B cell (primary cell): Measurements from ENCODE around the gene CALHM3. TPM values are rescaled to one million over a fixed set of nuclear protein-coding genes. Genes with fewer than 3 reads are reported as not detected.
A peak's percentile ranks its signal among the peaks of the same experiment; 100 is the strongest.

Source experiments
- ATAC-seq: fragments of 200-7000 bp; cut with Tn5 transposase; one replicate; pipeline ENCODE4 v1.10.0; 2021; ENCODE audit warnings: low read depth, mild to moderate bottlenecking, moderate number of reproducible peaks, moderate library complexity
- CTCF ChIA-PET: fragments of 350-600 bp; sonication (Branson Sonifier 250); formaldehyde crosslinking; loops from one replicate; lab custom pipeline; 2021; ENCODE audit warnings: antibody characterized with exemption, inconsistent platforms; lab: Charles Lee
- POLR2A ChIA-PET: fragments of 350-600 bp; sonication (Branson Sonifier 250); formaldehyde crosslinking; loops from one replicate; lab custom pipeline; 2021; ENCODE audit warnings: antibody characterized with exemption; lab: Charles Lee
- DNase-seq: peaks from one replicate; pipeline ENCODE4 v3.0.0; 2013
- H2AFZ ChIP-seq: 2 replicates; pipeline ENCODE4 v1.6.1; 2012; ENCODE audit warnings: mild to moderate bottlenecking, low read depth, low read length; ENCODE audit not compliant: insufficient read depth, poor library complexity, severe bottlenecking
- H3K27ac ChIP-seq, 2 donors: 1 replicate in 1 of 2; 2 replicates in 1 of 2; pipeline ENCODE4 v1.5.1; 2012 to 2013; ENCODE audit warnings: low read length in 2 of 2, mild to moderate bottlenecking in 2 of 2, moderate library complexity in 1 of 2
- H3K27me3 ChIP-seq, 4 experiments: fragments of 200-600 bp in 1 of 4; sonication (generic) in 1 of 4; replicated peaks in 1 of 4; 1 replicate in 2 of 4; 2 replicates in 2 of 4; pipeline versions ENCODE4 v1.6.1 to v1.7.0; 2013 to 2016; ENCODE audit warnings: low read length in 3 of 4, mild to moderate bottlenecking in 2 of 4, mixed read lengths in 1 of 4, moderate library complexity in 1 of 4; ENCODE audit not compliant: insufficient read depth in 4 of 4, control insufficient read depth in 3 of 4; ENCODE audit errors: control extremely low read depth in 1 of 4
- H3K36me3 ChIP-seq, 2 experiments: replicated peaks in 1 of 2; 1 replicate in 1 of 2; 2 replicates in 1 of 2; pipeline versions ENCODE4 v1.6.1 to v1.7.1; 2013; ENCODE audit warnings: low read length in 1 of 2; ENCODE audit not compliant: insufficient read depth in 2 of 2, control insufficient read depth in 1 of 2; ENCODE audit errors: control extremely low read depth in 1 of 2, extremely low read depth in 1 of 2
- H3K4me1 ChIP-seq, 2 donors: fragments of 200-600 bp in 1 of 2; sonication (generic) in 1 of 2; 1 replicate in 1 of 2; 2 replicates in 1 of 2; pipeline versions ENCODE4 v1.5.1 to v1.6.1; 2013 to 2017; ENCODE audit warnings: low read length in 2 of 2; ENCODE audit not compliant: control insufficient read depth in 2 of 2, insufficient read depth in 2 of 2
- H3K4me2 ChIP-seq: replicated peaks from 2 replicates; pipeline ENCODE3; 2012; ENCODE audit warnings: mild to moderate bottlenecking, low read depth, low read length; ENCODE audit not compliant: poor library complexity, severe bottlenecking
- H3K4me3 ChIP-seq, 5 experiments: fragments of 200-600 bp in 1 of 5; sonication (generic) in 1 of 5; 1 replicate in 3 of 5; 2 replicates in 2 of 5; pipeline versions ENCODE4 v1.5.1 to v1.7.0; 2011 to 2016; ENCODE audit warnings: low read length in 4 of 5, mild to moderate bottlenecking in 4 of 5, low read depth in 2 of 5, control low read depth in 1 of 5, moderate library complexity in 1 of 5; ENCODE audit not compliant: insufficient read depth in 1 of 5; ENCODE audit errors: control extremely low read depth in 1 of 5, extremely low read depth in 1 of 5
- H3K79me2 ChIP-seq: fragments of 200-600 bp; sonication (generic); one replicate; pipeline ENCODE4 v1.6.0; 2016; ENCODE audit warnings: low read length; ENCODE audit not compliant: control insufficient read depth, insufficient read depth
- H3K9ac ChIP-seq: fragments of 200-600 bp; sonication (generic); 2 replicates; pipeline ENCODE4 v1.6.1; 2017; ENCODE audit warnings: mild to moderate bottlenecking, low read length, moderate library complexity
- H3K9me3 ChIP-seq, 3 donors: one replicate each; pipeline versions ENCODE4 v1.6.1 to v1.7.1; 2013; ENCODE audit warnings: low read length in 2 of 3; ENCODE audit not compliant: control insufficient read depth in 2 of 3, insufficient read depth in 1 of 3; ENCODE audit errors: control extremely low read depth in 1 of 3
- H4K20me1 ChIP-seq: 2 replicates; pipeline ENCODE4 v1.6.0; 2012; ENCODE audit warnings: mild to moderate bottlenecking, low read length; ENCODE audit not compliant: insufficient read depth, control insufficient read depth, poor library complexity, severe bottlenecking
- H3K27ac Mint-ChIP-seq: one replicate; pipeline ENCODE4 v1.8.0; 2021; ENCODE audit warnings: mixed read lengths
- H3K27me3 Mint-ChIP-seq: one replicate; pipeline ENCODE4 v1.8.0; 2021; ENCODE audit warnings: mixed read lengths
- H3K4me1 Mint-ChIP-seq: one replicate; pipeline ENCODE4 v1.8.0; 2021; ENCODE audit warnings: mixed read lengths
- H3K4me3 Mint-ChIP-seq: one replicate; pipeline ENCODE4 v1.8.0; 2021; ENCODE audit warnings: mixed read lengths
- H3K9me3 Mint-ChIP-seq: one replicate; pipeline ENCODE4 v1.8.0; 2022; ENCODE audit warnings: mixed read lengths; ENCODE audit not compliant: insufficient read depth
- EZH2 ChIP-seq: IDR thresholded peaks from 2 replicates; pipeline ENCODE4 v1.6.1; 2012; ENCODE audit warnings: borderline replicate concordance, low read depth, mild to moderate bottlenecking, moderate library complexity, low read length; ENCODE audit not compliant: insufficient read depth, poor library complexity, severe bottlenecking
- WGBS: methylation state at CpG from one replicate; pipeline ENCODE4 v1.1.5; 2013; ENCODE audit warnings: missing lambda C conversion rate; ENCODE audit not compliant: insufficient coverage; 5-methylcytosine and 5-hydroxymethylcytosine counted together
- intact Hi-C: fragments of 100-400 bp; cut with micrococcal nuclease; formaldehyde crosslinking; loops from one replicate; pipeline ENCODE4 v1.10.0; 2022
- polyA plus RNA-seq: library from polyadenylated mRNA; depleted of rRNA; stranded (reverse); fragments of >200 nt; gene quantifications from 2 replicates; pipeline ENCODE4 v1.2.3, GENCODE V29; 2012
- total RNA-seq, 2 donors: library from RNA; stranded (reverse); fragments of 120-200 nt in 1 of 2; gene quantifications; 1 replicate in 1 of 2; 2 replicates in 1 of 2; pipeline versions ENCODE4 v1.2.3 to v1.2.4, GENCODE V29; 2013 to 2022
- TF ChIP-seq, protein P1 (sequence below): fragments of 200-600 bp; IDR thresholded peaks from one replicate; pipeline ENCODE4 v1.8.0; 2022; ENCODE audit warnings: antibody characterized with exemption, mild to moderate bottlenecking

The CALHM3 gene
- total and polyA plus RNA-seq, 2 donors (not counting 1 experiment from before 2014, with no cell fraction given), result not detected

DNA sequence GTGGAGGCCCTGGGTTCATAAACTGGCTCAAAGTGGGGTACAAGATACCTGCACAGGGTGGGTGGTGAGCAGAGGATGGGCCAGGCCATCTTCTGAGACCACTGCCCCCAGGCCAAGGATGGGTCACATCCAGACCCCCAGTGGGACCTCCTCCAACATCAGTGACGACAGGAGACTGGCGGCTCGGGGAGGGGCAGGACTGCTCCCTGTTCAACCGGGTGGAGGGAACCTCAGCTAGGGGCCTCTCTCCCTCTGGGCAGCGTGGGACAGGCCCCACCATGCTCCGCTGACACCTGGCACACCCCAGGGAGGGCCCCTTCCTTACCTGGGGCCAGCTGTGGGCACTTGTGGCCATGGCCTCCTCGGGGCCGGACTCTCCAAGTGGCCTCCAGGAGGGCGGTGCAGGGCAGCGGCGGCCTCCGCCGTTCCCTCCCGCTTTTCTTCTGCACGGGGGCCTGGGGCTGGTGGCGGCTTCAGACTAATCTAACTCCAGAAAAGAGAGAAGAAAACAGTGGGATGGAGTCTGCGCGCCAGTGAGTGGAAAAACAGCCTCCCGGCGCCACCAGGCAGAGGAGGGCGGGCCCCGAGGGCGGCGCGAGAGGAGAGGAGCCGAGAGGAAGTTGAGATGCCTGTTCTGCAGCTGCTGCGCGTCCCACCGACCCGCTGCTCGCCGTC lies 27.1 kb downstream of the CALHM3 start, which contains the start of gene CALHM2:
TSS of gene CALHM2 (minus strand) at position 540 of the 675 bp plus-strand sequence. CDS start 2,429 bp downstream, outside the sequence.
- Mint-ChIP-seq H3K9me3 (no peaks in the 10 kb centered on the region), H3K27ac (peak within 1 kb of the TSS; percentile 91), H3K4me1 (peaks cover 42% of the 10 kb centered on the region), H3K27me3 (no peaks in the 10 kb centered on the region), H3K4me3 (peak within 1 kb of the TSS; percentile 93)
- Histone ChIP-seq H2AFZ (peak within 1 kb of the TSS; percentile 98), H3K36me3 (peaks cover 0 to 9% of the 10 kb centered on the region in 2 experiments), H3K27me3 (peaks cover 0 to 6% (median 0%) of the 10 kb centered on the region in 4 experiments), H4K20me1 (no peaks in the 10 kb centered on the region), H3K4me3 (peak within 1 kb of the TSS; percentile 22 to 91 (median 64)), H3K4me2 (peak within 1 kb of the TSS; percentile 98), H3K9me3 (no peaks in the 10 kb centered on the region), H3K27ac (peak within 1 kb of the TSS; percentile 24 to 71), H3K9ac (peak within 1 kb of the TSS; percentile 90), H3K4me1 (peaks cover 20 to 39% of the 10 kb centered on the region in 2 donors), H3K79me2 (peaks cover 18% of the 10 kb centered on the region)
- TF ChIP-seq EZH2, result no peak
- TF ChIP-seq, protein P1, sequence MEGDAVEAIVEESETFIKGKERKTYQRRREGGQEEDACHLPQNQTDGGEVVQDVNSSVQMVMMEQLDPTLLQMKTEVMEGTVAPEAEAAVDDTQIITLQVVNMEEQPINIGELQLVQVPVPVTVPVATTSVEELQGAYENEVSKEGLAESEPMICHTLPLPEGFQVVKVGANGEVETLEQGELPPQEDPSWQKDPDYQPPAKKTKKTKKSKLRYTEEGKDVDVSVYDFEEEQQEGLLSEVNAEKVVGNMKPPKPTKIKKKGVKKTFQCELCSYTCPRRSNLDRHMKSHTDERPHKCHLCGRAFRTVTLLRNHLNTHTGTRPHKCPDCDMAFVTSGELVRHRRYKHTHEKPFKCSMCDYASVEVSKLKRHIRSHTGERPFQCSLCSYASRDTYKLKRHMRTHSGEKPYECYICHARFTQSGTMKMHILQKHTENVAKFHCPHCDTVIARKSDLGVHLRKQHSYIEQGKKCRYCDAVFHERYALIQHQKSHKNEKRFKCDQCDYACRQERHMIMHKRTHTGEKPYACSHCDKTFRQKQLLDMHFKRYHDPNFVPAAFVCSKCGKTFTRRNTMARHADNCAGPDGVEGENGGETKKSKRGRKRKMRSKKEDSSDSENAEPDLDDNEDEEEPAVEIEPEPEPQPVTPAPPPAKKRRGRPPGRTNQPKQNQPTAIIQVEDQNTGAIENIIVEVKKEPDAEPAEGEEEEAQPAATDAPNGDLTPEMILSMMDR, result no peak
- POLR2A ChIA-PET, result interaction anchor here (1.0 to 2.5 kb wide), 3 partner anchors 15 to 24 kb away, joined by 3 to 24 read pairs (median 11); no protein-coding TSS in a partner anchor
- WGBS, result under 1% methylated on average over 30 of the region's 32 CpGs
- ATAC-seq (peak; percentile 86), DNase-seq (peak; percentile 65)
- CTCF ChIA-PET, result interaction anchor here (0.6 to 7.1 kb wide), 12 partner anchors 9 to 1246 kb away, joined by 3 to 50 read pairs (median 6); no protein-coding TSS in a partner anchor
- intact Hi-C loops, result loop anchor here (1.0 kb wide), 2 partner anchors 19 to 30 kb away; no protein-coding TSS in a partner anchor
